ENCODE measurements around the gene MST1.
"Not testable (repeated sequence)": the region's sequence is repeated elsewhere in the genome, so short reads cannot be mapped to it uniquely, and the experiment has no call there.

DNA sequence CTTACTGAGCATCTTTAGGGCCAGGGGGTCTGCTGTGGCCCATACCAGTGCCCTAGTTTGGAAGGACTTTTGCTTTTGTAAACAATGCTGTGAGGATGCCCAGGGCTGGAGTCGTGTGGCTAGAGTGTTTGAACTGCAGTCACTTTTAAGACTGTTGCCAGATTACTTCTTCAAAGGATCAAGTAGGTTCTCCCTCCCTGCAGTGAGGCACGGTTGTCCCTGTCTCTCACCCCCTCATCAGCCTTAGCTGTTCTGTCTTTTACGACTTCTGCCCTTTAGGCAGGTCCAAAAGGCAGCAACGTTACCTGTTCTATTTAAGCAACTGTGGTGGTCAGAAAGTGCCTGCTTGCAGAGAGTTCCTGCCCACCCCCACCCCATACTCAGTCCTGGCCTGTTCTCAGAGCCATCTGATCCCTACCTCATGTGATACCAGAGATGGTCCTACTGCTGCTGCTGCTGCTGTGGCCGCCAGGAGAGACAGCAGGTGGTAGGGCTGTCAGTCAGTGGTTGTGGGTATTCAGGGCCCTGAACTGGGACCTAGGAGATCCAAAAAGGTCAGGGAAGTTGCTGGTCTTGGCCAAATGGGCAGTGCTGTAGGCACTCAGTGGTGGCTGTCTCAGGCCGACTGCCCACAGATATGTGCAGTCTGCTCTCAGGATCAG, 5.3 kb upstream of the MST1 start:
- TF ChIP-seq, protein P1, sequence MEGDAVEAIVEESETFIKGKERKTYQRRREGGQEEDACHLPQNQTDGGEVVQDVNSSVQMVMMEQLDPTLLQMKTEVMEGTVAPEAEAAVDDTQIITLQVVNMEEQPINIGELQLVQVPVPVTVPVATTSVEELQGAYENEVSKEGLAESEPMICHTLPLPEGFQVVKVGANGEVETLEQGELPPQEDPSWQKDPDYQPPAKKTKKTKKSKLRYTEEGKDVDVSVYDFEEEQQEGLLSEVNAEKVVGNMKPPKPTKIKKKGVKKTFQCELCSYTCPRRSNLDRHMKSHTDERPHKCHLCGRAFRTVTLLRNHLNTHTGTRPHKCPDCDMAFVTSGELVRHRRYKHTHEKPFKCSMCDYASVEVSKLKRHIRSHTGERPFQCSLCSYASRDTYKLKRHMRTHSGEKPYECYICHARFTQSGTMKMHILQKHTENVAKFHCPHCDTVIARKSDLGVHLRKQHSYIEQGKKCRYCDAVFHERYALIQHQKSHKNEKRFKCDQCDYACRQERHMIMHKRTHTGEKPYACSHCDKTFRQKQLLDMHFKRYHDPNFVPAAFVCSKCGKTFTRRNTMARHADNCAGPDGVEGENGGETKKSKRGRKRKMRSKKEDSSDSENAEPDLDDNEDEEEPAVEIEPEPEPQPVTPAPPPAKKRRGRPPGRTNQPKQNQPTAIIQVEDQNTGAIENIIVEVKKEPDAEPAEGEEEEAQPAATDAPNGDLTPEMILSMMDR (IDR thresholded peaks at IDR 0.05; ENCODE audit: low read length), result not testable (repeated sequence)
- not testable (repeated sequence) for TF ChIP-seq EZH2 (IDR thresholded peaks at IDR 0.05; ENCODE audit: borderline replicate concordance, low read length)
